HCT116 (cell line): Measurements from ENCODE around the gene HSDL2. TPM values are rescaled to one million over a fixed set of nuclear protein-coding genes. Genes with fewer than 3 reads are reported as not detected.

Experiments used
- ATAC-seq: fragments of 200-7000 bp; cut with Tn5 transposase; 2 replicates; pipeline ENCODE4 v1.9.1; 2020; ENCODE audit warnings: mild to moderate bottlenecking, moderate library complexity
- BruUV-seq: library from RNA; stranded (reverse); fragments of 400-500 nt; replicated peaks from 2 replicates; lab custom pipeline; 2021; lab: Mats Ljungman, UMichigan
- CTCF ChIA-PET: fragments of 300-600 bp; sonication (Branson Sonifier 250); formaldehyde crosslinking; loops from one replicate; lab custom pipeline; 2021; ENCODE audit warnings: antibody characterized with exemption; lab: Charles Lee
- POLR2A ChIA-PET: fragments of 300-600, 350-600 bp; sonication (Branson Sonifier 250); formaldehyde crosslinking; loops from one replicate; lab custom pipeline; 2021; ENCODE audit warnings: antibody characterized with exemption; lab: Charles Lee
- RAD21 ChIA-PET, 2 experiments: fragments of 300-600 bp; sonication (Branson Sonifier 250); formaldehyde crosslinking; loops; one replicate each; lab custom pipeline; 2023; ENCODE audit warnings: low total read pairs in 2 of 2; ENCODE audit not compliant: uncharacterized antibody in 2 of 2, unreplicated experiment in 2 of 2, low non-redundant PET in 1 of 2; lab: Charles Lee
- DNase-seq: peaks from one replicate; pipeline ENCODE4 v3.0.0-alpha.2; 2010; ENCODE audit warnings: low read depth, low spot score
- H2AFZ ChIP-seq: fragments of 200-600 bp; shearing (Covaris generic), sonication (generic); 2 replicates; pipeline ENCODE4 v1.6.1; 2017; ENCODE audit warnings: low read depth, mixed run types, mixed read lengths, antibody characterized with exemption, low read length; ENCODE audit not compliant: poor library complexity, severe bottlenecking
- H3K27ac ChIP-seq: 2 replicates; pipeline ENCODE4 v1.5.1; 2012; ENCODE audit warnings: low read depth, low read length
- H3K27me3 ChIP-seq: fragments of 200-600 bp; sonication (generic); 2 replicates; pipeline ENCODE4 v1.6.1; 2016; ENCODE audit warnings: mixed run types, low read length, mixed read lengths; ENCODE audit not compliant: insufficient read depth
- H3K36me3 ChIP-seq, 2 experiments: fragments of 200-500 bp in 1 of 2; fragments of 200-600 bp in 1 of 2; sonication (Bioruptor generic) in 1 of 2; sonication (generic) in 1 of 2; 2 replicates each; pipeline versions ENCODE4 v1.5.1 to v1.6.1; 2014 to 2016; ENCODE audit warnings: low read length in 2 of 2, inconsistent platforms in 1 of 2, mixed read lengths in 1 of 2, mixed run types in 1 of 2; ENCODE audit not compliant: insufficient read depth in 2 of 2, control insufficient read depth in 1 of 2
- H3K4me1 ChIP-seq, 2 experiments: fragments of 200-600 bp in 1 of 2; sonication (generic) in 1 of 2; 2 replicates each; pipeline versions ENCODE4 v1.5.1 to v1.6.1; 2012 to 2017; ENCODE audit warnings: low read length in 2 of 2, inconsistent platforms in 1 of 2, mild to moderate bottlenecking in 1 of 2, mixed read lengths in 1 of 2, mixed run types in 1 of 2, moderate library complexity in 1 of 2; ENCODE audit not compliant: insufficient read depth in 2 of 2, control insufficient read depth in 1 of 2
- H3K4me2 ChIP-seq: fragments of 200-600 bp; sonication (generic); 2 replicates; pipeline ENCODE4 v1.6.1; 2017; ENCODE audit warnings: mixed run types, low read length, mixed read lengths
- H3K4me3 ChIP-seq, 2 experiments: fragments of 200-600 bp in 1 of 2; sonication (generic) in 1 of 2; replicated peaks in 1 of 2; 2 replicates each; pipeline ENCODE4 v1.5.1; 2011 to 2016; ENCODE audit warnings: low read length in 2 of 2, control low read depth in 1 of 2, low read depth in 1 of 2, mild to moderate bottlenecking in 1 of 2, mixed read lengths in 1 of 2, mixed run types in 1 of 2
- H3K79me2 ChIP-seq: fragments of 200-600 bp; sonication (generic); 2 replicates; pipeline ENCODE4 v1.6.1; 2017; ENCODE audit warnings: mild to moderate bottlenecking, mixed run types, low read length, moderate library complexity, mixed read lengths; ENCODE audit not compliant: insufficient read depth
- H3K9ac ChIP-seq: fragments of 200-600 bp; sonication (generic); 2 replicates; pipeline ENCODE4 v1.6.1; 2016; ENCODE audit warnings: low read length, mixed read lengths
- H3K9me2 ChIP-seq: fragments of 200-600 bp; sonication (generic), shearing (Covaris generic); 2 replicates; pipeline ENCODE4 v1.6.1; 2017; ENCODE audit warnings: mixed run types, mild to moderate bottlenecking, moderate library complexity; ENCODE audit not compliant: insufficient read depth
- H3K9me3 ChIP-seq, 2 experiments: fragments of 200-500 bp in 1 of 2; fragments of 200-600 bp in 1 of 2; sonication (Bioruptor generic) in 1 of 2; sonication (generic) in 1 of 2; 2 replicates each; pipeline ENCODE4 v1.6.1; 2014 to 2017; ENCODE audit warnings: low read length in 2 of 2, mixed read lengths in 2 of 2, inconsistent platforms in 1 of 2, low read depth in 1 of 2, mild to moderate bottlenecking in 1 of 2, mixed run types in 1 of 2, moderate library complexity in 1 of 2; ENCODE audit not compliant: control insufficient read depth in 1 of 2, insufficient read depth in 1 of 2
- H4K20me1 ChIP-seq: fragments of 200-600 bp; sonication (generic), shearing (Covaris generic); 2 replicates; pipeline ENCODE4 v1.6.1; 2017; ENCODE audit warnings: mixed run types, mild to moderate bottlenecking, moderate library complexity; ENCODE audit not compliant: insufficient read depth
- CEBPB ChIP-seq: IDR thresholded peaks from 2 replicates; pipeline ENCODE4 v1.6.1; 2012; ENCODE audit warnings: low read depth
- CTCF ChIP-seq, 3 experiments: fragments of 200-600 bp in 1 of 3; sonication (generic) in 1 of 3; IDR thresholded peaks in 2 of 3; conservative IDR thresholded peaks in 1 of 3; 2 replicates each; pipeline ENCODE4 v1.5.1; 2012 to 2017; ENCODE audit warnings: low read depth in 2 of 3, low read length in 2 of 3, antibody characterized with exemption in 1 of 3, borderline replicate concordance in 1 of 3, control low read depth in 1 of 3, mild to moderate bottlenecking in 1 of 3, mixed read lengths in 1 of 3, mixed run types in 1 of 3, moderate library complexity in 1 of 3; ENCODE audit not compliant: insufficient read depth in 1 of 3
- EGR1 ChIP-seq: IDR thresholded peaks from 2 replicates; pipeline ENCODE4 v1.6.1; 2012; ENCODE audit warnings: low read depth
- EZH2 ChIP-seq: fragments of 200-600 bp; sonication (generic); IDR thresholded peaks from 2 replicates; pipeline ENCODE4 v1.6.1; 2017; ENCODE audit warnings: antibody characterized with exemption, mixed run types
- POLR2A ChIP-seq: IDR thresholded peaks from 2 replicates; pipeline ENCODE4 v1.7.0; 2011; ENCODE audit warnings: borderline replicate concordance; ENCODE audit not compliant: insufficient read depth, insufficient read length; ENCODE audit errors: extremely low read depth
- POLR2AphosphoS5 ChIP-seq: IDR thresholded peaks from 2 replicates; pipeline ENCODE4 v1.6.1; 2011; ENCODE audit warnings: mild to moderate bottlenecking, low read depth, low read length, moderate library complexity
- TCF7L2 ChIP-seq: IDR thresholded peaks from 2 replicates; pipeline ENCODE4 v1.7.0; 2011; ENCODE audit warnings: borderline replicate concordance, inconsistent platforms; ENCODE audit not compliant: insufficient read depth, insufficient read length; ENCODE audit errors: extremely low read depth
- YY1 ChIP-seq: IDR thresholded peaks from 2 replicates; pipeline ENCODE4 v1.6.1; 2011; ENCODE audit warnings: low read length, low read depth, moderate library complexity, mild to moderate bottlenecking; ENCODE audit not compliant: insufficient replicate concordance; ENCODE audit errors: extremely low read depth
- ZFX ChIP-seq: fragments of 450-650 bp; IDR thresholded peaks from 2 replicates; pipeline ENCODE4 v1.6.1; 2017
- ZNF274 ChIP-seq: fragments of 200-500 bp; sonication (Bioruptor generic); IDR thresholded peaks from 2 replicates; pipeline ENCODE4 v1.6.1; 2014; ENCODE audit warnings: mild to moderate bottlenecking, low read depth, low read length, inconsistent platforms
- intact Hi-C: fragments of 100-400 bp; cut with micrococcal nuclease; formaldehyde crosslinking; loops from 2 replicates; pipeline ENCODE4 v1.10.0; 2022
- total RNA-seq: library from RNA; stranded (reverse); gene quantifications from one replicate; pipeline ENCODE4 v1.2.1, GENCODE V29; 2021; ENCODE audit not compliant: unreplicated experiment

HSDL2 gene
- total RNA-seq, 1 experiment from 2014 or later, result 33.9 TPM

DNA sequence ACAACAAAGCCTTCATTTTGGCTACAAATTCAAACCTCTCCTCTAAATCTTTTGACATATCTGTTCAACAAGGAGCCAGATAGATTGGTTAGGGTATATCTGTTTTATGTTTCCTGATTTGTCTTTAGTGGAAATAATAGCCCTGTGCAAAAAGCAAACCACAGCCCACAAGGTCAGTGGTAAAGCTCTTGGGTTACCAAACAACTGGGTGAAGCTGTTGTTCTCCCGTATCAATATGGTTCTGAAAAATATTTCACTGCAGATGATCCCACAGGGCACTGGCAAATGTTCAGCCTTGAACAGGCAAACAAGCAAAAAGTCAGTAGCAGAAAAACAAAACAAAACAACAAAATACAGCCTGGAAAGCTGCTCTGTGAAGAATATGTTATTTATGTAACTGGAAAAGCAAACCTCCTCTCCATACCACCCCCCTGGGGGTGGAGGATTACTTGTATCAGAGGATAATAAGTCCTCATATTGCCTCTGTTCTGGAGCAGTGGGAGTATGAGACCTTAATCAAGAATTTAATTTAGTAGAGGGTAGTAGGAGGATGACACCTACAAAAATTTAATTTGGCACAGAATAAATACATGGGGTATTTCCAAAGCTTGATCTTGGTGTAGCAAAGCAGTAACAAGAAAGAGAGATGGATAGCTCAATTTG lies 25.7 kb upstream of the HSDL2 start:
- no peak for TF ChIP-seq EZH2
- no peak for TF ChIP-seq POLR2AphosphoS5
- no peak for TF ChIP-seq ZNF274
- no peak for TF ChIP-seq CTCF (IDR thresholded peaks at IDR 0.05 in 2 of 3, conservative IDR thresholded peaks at IDR 0.05 in 1 of 3; ENCODE audit: borderline replicate concordance in 1 of 3, insufficient read depth in 1 of 3, low read depth in 2 of 3, low read length in 2 of 3)
- TF ChIP-seq CEBPB, result no peak
- no peak for TF ChIP-seq ZFX
- TF ChIP-seq POLR2A, result no peak
- no peak for TF ChIP-seq TCF7L2
- no peak for TF ChIP-seq YY1
- TF ChIP-seq EGR1, result no peak
- H2AFZ ChIP-seq, result no peak overlapping the region
- no peaks in the 10 kb centered on the region for H3K27me3 ChIP-seq
- no peaks in the 10 kb centered on the region for H4K20me1 ChIP-seq
- no peaks in the 10 kb centered on the region for H3K36me3 ChIP-seq
- H3K9me3 ChIP-seq, result no peaks in the 10 kb centered on the region
- no peaks in the 10 kb centered on the region for H3K9me2 ChIP-seq
- ChIA-PET RAD21 (no interaction called here), CTCF (no interaction called here), POLR2A (no interaction called here)
- BruUV-seq, result no TSS peak
- DNase-seq, result no peak
- H3K4me3 ChIP-seq, result no peak overlapping the region
- H3K79me2 ChIP-seq, result no peaks in the 10 kb centered on the region
- no peaks in the 10 kb centered on the region for H3K4me1 ChIP-seq
- H3K9ac ChIP-seq, result no peak overlapping the region
- intact Hi-C loops, result no loop called here
- H3K4me2 ChIP-seq, result no peak overlapping the region
- no peak for ATAC-seq
- no peak overlapping the region for H3K27ac ChIP-seq
